Parathyroid adenoma (tissue), 2 donors: Measurements from ENCODE around the gene BIN1.

ENCODE experiments used
- H2AFZ ChIP-seq: fragments of 300-600 bp; sonication (generic); one replicate; pipeline ENCODE4 v1.7.0; 2017; ENCODE audit warnings: antibody characterized with exemption, mild to moderate bottlenecking
- H3K27ac ChIP-seq: fragments of 300-600 bp; sonication (generic); one replicate; pipeline ENCODE4 v1.7.0; 2017
- H3K27me3 ChIP-seq: fragments of 300-600 bp; sonication (generic); one replicate; pipeline ENCODE4 v1.7.0; 2017; ENCODE audit warnings: low read length; ENCODE audit not compliant: control insufficient read depth, insufficient read depth
- H3K36me3 ChIP-seq: fragments of 300-600 bp; sonication (generic); one replicate; pipeline ENCODE4 v1.7.0; 2017; ENCODE audit warnings: low read length; ENCODE audit not compliant: control insufficient read depth, insufficient read depth
- H3K4me1 ChIP-seq: fragments of 300-600 bp; sonication (generic); one replicate; pipeline ENCODE4 v1.7.0; 2017; ENCODE audit warnings: control low read depth
- H3K4me2 ChIP-seq: fragments of 300-600 bp; sonication (generic); one replicate; pipeline ENCODE4 v1.7.0; 2017; ENCODE audit warnings: low read length
- H3K4me3 ChIP-seq: fragments of 300-600 bp; sonication (generic); one replicate; pipeline ENCODE4 v1.7.0; 2017; ENCODE audit warnings: low read depth, low read length
- H3K79me2 ChIP-seq: fragments of 300-600 bp; sonication (generic); one replicate; pipeline ENCODE4 v1.7.0; 2017; ENCODE audit warnings: control low read depth
- H3K9ac ChIP-seq: fragments of 300-600 bp; sonication (generic); one replicate; pipeline ENCODE4 v1.7.0; 2017; ENCODE audit warnings: mild to moderate bottlenecking
- H3K9me3 ChIP-seq: fragments of 300-600 bp; sonication (generic); one replicate; pipeline ENCODE4 v1.7.0; 2017; ENCODE audit warnings: low read length; ENCODE audit not compliant: control insufficient read depth
- CTCF ChIP-seq: fragments of 300-600 bp; sonication (generic); IDR thresholded peaks from one replicate; pipeline ENCODE4 v1.7.0; 2017; ENCODE audit warnings: antibody characterized with exemption, mild to moderate bottlenecking
- donor health status: primary hyperparathyroidism.

Gene BIN1

GRCh38 chr2:127084611-127085316, 22.2 kb downstream of the BIN1 start:
- H3K36me3 ChIP-seq: no peaks in the 10 kb centered on the region
- H3K4me1 ChIP-seq: peaks cover 64% of the 10 kb centered on the region
- no peak overlapping the region for H3K9ac ChIP-seq
- no peak overlapping the region for H2AFZ ChIP-seq
- peaks cover 52% of the 10 kb centered on the region for H3K79me2 ChIP-seq
- H3K4me3 ChIP-seq: no peak overlapping the region
- no peak for TF ChIP-seq CTCF
- no peak overlapping the region for H3K4me2 ChIP-seq
- H3K27ac ChIP-seq: peak overlapping the region; percentile 59
- no peaks in the 10 kb centered on the region for H3K9me3 ChIP-seq
- no peaks in the 10 kb centered on the region for H3K27me3 ChIP-seq

GRCh38 chr2:127083819-127084503, 23.0 kb downstream of the BIN1 start:
- Histone ChIP-seq H3K9ac (no peak overlapping the region), H3K9me3 (no peaks in the 10 kb centered on the region), H3K27me3 (no peaks in the 10 kb centered on the region), H3K27ac (peak overlapping the region; percentile 59), H3K4me1 (peaks cover 72% of the 10 kb centered on the region), H3K36me3 (no peaks in the 10 kb centered on the region), H2AFZ (no peak overlapping the region), H3K79me2 (peaks cover 52% of the 10 kb centered on the region), H3K4me2 (no peak overlapping the region), H3K4me3 (no peak overlapping the region)
- no peak for TF ChIP-seq CTCF

GRCh38 chr2:127082974-127083373, 24.0 kb downstream of the BIN1 start:
- Histone ChIP-seq H3K4me1 (peaks cover 76% of the 10 kb centered on the region), H3K27ac (peak overlapping the region; percentile 59), H2AFZ (no peak overlapping the region), H3K9me3 (no peaks in the 10 kb centered on the region), H3K9ac (no peak overlapping the region), H3K79me2 (peaks cover 53% of the 10 kb centered on the region), H3K36me3 (no peaks in the 10 kb centered on the region), H3K27me3 (no peaks in the 10 kb centered on the region), H3K4me3 (no peak overlapping the region), H3K4me2 (no peak overlapping the region)
- no peak for TF ChIP-seq CTCF

GRCh38 chr2:127081826-127082633, 24.9 kb downstream of the BIN1 start:
- Histone ChIP-seq H3K9me3 (no peaks in the 10 kb centered on the region), H3K79me2 (peaks cover 58% of the 10 kb centered on the region), H3K4me1 (peaks cover 72% of the 10 kb centered on the region), H3K9ac (no peak overlapping the region), H3K36me3 (no peaks in the 10 kb centered on the region), H3K4me3 (no peak overlapping the region), H2AFZ (no peak overlapping the region), H3K27ac (peak overlapping the region; percentile 59), H3K4me2 (no peak overlapping the region), H3K27me3 (no peaks in the 10 kb centered on the region)
- TF ChIP-seq CTCF: no peak
